ENCODE results near the gene HMCN2. TPM values are rescaled to one million over a fixed set of nuclear protein-coding genes. Genes with fewer than 3 reads are reported as not detected.

Gene HMCN2
- total RNA-seq, 1 experiment from 2014 or later: 5.6 TPM

DNA sequence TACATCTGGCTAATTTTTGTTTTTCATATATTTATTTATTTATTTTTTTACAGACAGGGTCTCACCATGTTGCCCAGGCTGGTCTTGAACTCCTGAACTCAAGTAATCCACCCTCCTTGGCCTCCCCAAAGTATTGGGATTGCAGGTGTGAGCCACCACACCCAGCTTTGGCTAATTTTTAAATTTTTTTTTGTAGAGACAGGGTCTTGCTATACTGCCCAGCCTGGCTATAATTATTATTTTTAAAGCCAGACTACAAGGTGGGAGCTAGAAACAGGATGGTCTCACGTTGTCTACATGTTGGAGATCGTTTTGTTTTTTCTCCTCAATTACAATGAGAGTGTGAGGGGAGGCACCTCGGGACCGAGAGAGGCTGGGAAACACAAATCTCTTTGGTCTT, 203.0 kb downstream of the HMCN2 start (continued):
- TF ChIP-seq, protein P1, sequence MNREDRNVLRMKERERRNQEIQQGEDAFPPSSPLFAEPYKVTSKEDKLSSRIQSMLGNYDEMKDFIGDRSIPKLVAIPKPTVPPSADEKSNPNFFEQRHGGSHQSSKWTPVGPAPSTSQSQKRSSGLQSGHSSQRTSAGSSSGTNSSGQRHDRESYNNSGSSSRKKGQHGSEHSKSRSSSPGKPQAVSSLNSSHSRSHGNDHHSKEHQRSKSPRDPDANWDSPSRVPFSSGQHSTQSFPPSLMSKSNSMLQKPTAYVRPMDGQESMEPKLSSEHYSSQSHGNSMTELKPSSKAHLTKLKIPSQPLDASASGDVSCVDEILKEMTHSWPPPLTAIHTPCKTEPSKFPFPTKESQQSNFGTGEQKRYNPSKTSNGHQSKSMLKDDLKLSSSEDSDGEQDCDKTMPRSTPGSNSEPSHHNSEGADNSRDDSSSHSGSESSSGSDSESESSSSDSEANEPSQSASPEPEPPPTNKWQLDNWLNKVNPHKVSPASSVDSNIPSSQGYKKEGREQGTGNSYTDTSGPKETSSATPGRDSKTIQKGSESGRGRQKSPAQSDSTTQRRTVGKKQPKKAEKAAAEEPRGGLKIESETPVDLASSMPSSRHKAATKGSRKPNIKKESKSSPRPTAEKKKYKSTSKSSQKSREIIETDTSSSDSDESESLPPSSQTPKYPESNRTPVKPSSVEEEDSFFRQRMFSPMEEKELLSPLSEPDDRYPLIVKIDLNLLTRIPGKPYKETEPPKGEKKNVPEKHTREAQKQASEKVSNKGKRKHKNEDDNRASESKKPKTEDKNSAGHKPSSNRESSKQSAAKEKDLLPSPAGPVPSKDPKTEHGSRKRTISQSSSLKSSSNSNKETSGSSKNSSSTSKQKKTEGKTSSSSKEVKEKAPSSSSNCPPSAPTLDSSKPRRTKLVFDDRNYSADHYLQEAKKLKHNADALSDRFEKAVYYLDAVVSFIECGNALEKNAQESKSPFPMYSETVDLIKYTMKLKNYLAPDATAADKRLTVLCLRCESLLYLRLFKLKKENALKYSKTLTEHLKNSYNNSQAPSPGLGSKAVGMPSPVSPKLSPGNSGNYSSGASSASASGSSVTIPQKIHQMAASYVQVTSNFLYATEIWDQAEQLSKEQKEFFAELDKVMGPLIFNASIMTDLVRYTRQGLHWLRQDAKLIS (CRISPR knock-in tag; IDR thresholded peaks at IDR 0.05; ENCODE audit: borderline replicate concordance): no peak
- TF ChIP-seq JUN (CRISPR knock-in tag; IDR thresholded peaks at IDR 0.05) (no peak), HMGA2 (CRISPR knock-in tag; IDR thresholded peaks at IDR 0.05) (no peak), ZNF138 (CRISPR knock-in tag; conservative IDR thresholded peaks at IDR 0.05) (no peak), ZNF232 (CRISPR knock-in tag; IDR thresholded peaks at IDR 0.05) (no peak), TEAD1 (CRISPR knock-in tag; IDR thresholded peaks at IDR 0.05) (no peak)
- TF ChIP-seq, protein P2, sequence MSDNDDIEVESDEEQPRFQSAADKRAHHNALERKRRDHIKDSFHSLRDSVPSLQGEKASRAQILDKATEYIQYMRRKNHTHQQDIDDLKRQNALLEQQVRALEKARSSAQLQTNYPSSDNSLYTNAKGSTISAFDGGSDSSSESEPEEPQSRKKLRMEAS (CRISPR knock-in tag; IDR thresholded peaks at IDR 0.05): no peak

DNA sequence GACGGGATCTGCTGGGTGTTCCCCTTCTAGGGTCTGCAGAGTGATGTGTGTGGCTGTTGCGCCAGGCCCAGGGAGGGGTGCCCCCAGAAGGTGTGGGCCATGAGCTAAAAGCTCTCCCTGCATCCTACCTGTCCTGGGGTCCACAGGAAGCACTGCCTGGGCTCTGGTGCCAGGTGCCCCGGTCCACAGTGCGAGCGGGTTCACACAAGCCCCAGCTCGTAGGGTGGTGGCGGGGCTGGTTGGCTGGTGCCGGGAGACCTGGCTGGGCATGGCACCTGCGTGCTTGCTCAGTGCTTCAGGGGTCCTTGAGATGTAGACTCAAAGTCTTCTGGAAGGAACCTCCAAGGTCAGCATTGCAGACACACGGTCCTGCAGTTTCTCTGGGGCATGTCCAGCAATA, 204.7 kb downstream of the HMCN2 start:
- TF ChIP-seq, protein P3, sequence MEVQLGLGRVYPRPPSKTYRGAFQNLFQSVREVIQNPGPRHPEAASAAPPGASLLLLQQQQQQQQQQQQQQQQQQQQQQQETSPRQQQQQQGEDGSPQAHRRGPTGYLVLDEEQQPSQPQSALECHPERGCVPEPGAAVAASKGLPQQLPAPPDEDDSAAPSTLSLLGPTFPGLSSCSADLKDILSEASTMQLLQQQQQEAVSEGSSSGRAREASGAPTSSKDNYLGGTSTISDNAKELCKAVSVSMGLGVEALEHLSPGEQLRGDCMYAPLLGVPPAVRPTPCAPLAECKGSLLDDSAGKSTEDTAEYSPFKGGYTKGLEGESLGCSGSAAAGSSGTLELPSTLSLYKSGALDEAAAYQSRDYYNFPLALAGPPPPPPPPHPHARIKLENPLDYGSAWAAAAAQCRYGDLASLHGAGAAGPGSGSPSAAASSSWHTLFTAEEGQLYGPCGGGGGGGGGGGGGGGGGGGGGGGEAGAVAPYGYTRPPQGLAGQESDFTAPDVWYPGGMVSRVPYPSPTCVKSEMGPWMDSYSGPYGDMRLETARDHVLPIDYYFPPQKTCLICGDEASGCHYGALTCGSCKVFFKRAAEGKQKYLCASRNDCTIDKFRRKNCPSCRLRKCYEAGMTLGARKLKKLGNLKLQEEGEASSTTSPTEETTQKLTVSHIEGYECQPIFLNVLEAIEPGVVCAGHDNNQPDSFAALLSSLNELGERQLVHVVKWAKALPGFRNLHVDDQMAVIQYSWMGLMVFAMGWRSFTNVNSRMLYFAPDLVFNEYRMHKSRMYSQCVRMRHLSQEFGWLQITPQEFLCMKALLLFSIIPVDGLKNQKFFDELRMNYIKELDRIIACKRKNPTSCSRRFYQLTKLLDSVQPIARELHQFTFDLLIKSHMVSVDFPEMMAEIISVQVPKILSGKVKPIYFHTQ (CRISPR knock-in tag; IDR thresholded peaks at IDR 0.05): no peak
- TF ChIP-seq ZNF232 (CRISPR knock-in tag; IDR thresholded peaks at IDR 0.05) (no peak), GTF2I (CRISPR knock-in tag; conservative IDR thresholded peaks at IDR 0.05) (no peak), TEAD1 (CRISPR knock-in tag; IDR thresholded peaks at IDR 0.05) (no peak), ZNF317 (CRISPR knock-in tag; IDR thresholded peaks at IDR 0.05; ENCODE audit: borderline replicate concordance, low read depth) (no peak), EMX1 (CRISPR knock-in tag; IDR thresholded peaks at IDR 0.05) (no peak), ETV6 (CRISPR knock-in tag; IDR thresholded peaks at IDR 0.05) (no peak)
- TF ChIP-seq, protein P4, sequence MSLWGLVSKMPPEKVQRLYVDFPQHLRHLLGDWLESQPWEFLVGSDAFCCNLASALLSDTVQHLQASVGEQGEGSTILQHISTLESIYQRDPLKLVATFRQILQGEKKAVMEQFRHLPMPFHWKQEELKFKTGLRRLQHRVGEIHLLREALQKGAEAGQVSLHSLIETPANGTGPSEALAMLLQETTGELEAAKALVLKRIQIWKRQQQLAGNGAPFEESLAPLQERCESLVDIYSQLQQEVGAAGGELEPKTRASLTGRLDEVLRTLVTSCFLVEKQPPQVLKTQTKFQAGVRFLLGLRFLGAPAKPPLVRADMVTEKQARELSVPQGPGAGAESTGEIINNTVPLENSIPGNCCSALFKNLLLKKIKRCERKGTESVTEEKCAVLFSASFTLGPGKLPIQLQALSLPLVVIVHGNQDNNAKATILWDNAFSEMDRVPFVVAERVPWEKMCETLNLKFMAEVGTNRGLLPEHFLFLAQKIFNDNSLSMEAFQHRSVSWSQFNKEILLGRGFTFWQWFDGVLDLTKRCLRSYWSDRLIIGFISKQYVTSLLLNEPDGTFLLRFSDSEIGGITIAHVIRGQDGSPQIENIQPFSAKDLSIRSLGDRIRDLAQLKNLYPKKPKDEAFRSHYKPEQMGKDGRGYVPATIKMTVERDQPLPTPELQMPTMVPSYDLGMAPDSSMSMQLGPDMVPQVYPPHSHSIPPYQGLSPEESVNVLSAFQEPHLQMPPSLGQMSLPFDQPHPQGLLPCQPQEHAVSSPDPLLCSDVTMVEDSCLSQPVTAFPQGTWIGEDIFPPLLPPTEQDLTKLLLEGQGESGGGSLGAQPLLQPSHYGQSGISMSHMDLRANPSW (CRISPR knock-in tag; conservative IDR thresholded peaks at IDR 0.05; ENCODE audit: low read depth): no peak
- TF ChIP-seq, protein P2 (CRISPR knock-in tag; IDR thresholded peaks at IDR 0.05): no peak
- TF ChIP-seq, protein P5, sequence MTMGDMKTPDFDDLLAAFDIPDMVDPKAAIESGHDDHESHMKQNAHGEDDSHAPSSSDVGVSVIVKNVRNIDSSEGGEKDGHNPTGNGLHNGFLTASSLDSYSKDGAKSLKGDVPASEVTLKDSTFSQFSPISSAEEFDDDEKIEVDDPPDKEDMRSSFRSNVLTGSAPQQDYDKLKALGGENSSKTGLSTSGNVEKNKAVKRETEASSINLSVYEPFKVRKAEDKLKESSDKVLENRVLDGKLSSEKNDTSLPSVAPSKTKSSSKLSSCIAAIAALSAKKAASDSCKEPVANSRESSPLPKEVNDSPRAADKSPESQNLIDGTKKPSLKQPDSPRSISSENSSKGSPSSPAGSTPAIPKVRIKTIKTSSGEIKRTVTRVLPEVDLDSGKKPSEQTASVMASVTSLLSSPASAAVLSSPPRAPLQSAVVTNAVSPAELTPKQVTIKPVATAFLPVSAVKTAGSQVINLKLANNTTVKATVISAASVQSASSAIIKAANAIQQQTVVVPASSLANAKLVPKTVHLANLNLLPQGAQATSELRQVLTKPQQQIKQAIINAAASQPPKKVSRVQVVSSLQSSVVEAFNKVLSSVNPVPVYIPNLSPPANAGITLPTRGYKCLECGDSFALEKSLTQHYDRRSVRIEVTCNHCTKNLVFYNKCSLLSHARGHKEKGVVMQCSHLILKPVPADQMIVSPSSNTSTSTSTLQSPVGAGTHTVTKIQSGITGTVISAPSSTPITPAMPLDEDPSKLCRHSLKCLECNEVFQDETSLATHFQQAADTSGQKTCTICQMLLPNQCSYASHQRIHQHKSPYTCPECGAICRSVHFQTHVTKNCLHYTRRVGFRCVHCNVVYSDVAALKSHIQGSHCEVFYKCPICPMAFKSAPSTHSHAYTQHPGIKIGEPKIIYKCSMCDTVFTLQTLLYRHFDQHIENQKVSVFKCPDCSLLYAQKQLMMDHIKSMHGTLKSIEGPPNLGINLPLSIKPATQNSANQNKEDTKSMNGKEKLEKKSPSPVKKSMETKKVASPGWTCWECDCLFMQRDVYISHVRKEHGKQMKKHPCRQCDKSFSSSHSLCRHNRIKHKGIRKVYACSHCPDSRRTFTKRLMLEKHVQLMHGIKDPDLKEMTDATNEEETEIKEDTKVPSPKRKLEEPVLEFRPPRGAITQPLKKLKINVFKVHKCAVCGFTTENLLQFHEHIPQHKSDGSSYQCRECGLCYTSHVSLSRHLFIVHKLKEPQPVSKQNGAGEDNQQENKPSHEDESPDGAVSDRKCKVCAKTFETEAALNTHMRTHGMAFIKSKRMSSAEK (CRISPR knock-in tag; IDR thresholded peaks at IDR 0.05; ENCODE audit: borderline replicate concordance): no peak
- ATAC-seq (no peak), DNase-seq (ENCODE audit: low spot score) (no peak)
- no peaks in the 10 kb centered on the region for H3K9me3 Mint-ChIP-seq
- ChIA-PET CTCF (interaction anchor here (1.8 kb wide), 1 partner anchor 9 kb away, joined by 10 read pairs; no protein-coding TSS in a partner anchor), POLR2A (no interaction called here)
- no peak overlapping the region for H3K4me3 Mint-ChIP-seq
- no peak overlapping the region for H3K27ac Mint-ChIP-seq
- H3K27me3 Mint-ChIP-seq (ENCODE audit: low read depth): no peaks in the 10 kb centered on the region
- no peaks in the 10 kb centered on the region for H3K36me3 Mint-ChIP-seq
- peaks cover 23% of the 10 kb centered on the region for H3K4me1 Mint-ChIP-seq

Measured in WTC11 (cell line).